Kidney (tissue), 14 donors: ENCODE measurements around the gene MGAT4D. TPM values are rescaled to one million over a fixed set of nuclear protein-coding genes. Genes with fewer than 3 reads are reported as not detected.

ENCODE experiments used
- DNase-seq, 5 donors: peaks; one replicate each; pipeline ENCODE4 v3.0.0-alpha.2; 2013 to 2020
- FAIRE-seq: peaks from 2 replicates; lab custom pipeline; 2012; peaks lifted over from hg19 to GRCh38; lab: Jason Lieb, UNC
- H3K27ac ChIP-seq, 2 donors: one replicate each; pipeline ENCODE4 v1.7.0; 2013; ENCODE audit warnings: low read depth in 2 of 2, low read length in 2 of 2, inconsistent platforms in 1 of 2
- H3K27me3 ChIP-seq: one replicate; pipeline ENCODE4 v1.7.1; 2013; ENCODE audit warnings: low read length, inconsistent platforms; ENCODE audit not compliant: control insufficient read depth, insufficient read depth
- H3K36me3 ChIP-seq, 3 donors: one replicate each; pipeline versions ENCODE4 v1.7.0 to v1.7.1; 2013; ENCODE audit warnings: low read length in 3 of 3, control low read depth in 1 of 3, inconsistent platforms in 1 of 3; ENCODE audit not compliant: insufficient read depth in 3 of 3, control insufficient read depth in 2 of 3
- H3K4me1 ChIP-seq, 3 donors: one replicate each; pipeline versions ENCODE4 v1.7.0 to v1.7.1; 2013; ENCODE audit warnings: low read length in 3 of 3, inconsistent platforms in 1 of 3, low read depth in 1 of 3; ENCODE audit not compliant: control insufficient read depth in 2 of 3, insufficient read depth in 2 of 3
- H3K4me3 ChIP-seq, 3 donors: one replicate each; pipeline versions ENCODE4 v1.7.0 to v1.8.1; 2013; ENCODE audit warnings: low read length in 3 of 3, control low read depth in 1 of 3, inconsistent platforms in 1 of 3
- H3K9ac ChIP-seq, 3 donors: one replicate each; pipeline versions ENCODE4 v1.7.0 to v1.7.1; 2013; ENCODE audit warnings: low read length in 3 of 3, control low read depth in 1 of 3, inconsistent platforms in 1 of 3
- H3K9me3 ChIP-seq, 3 donors: one replicate each; pipeline versions ENCODE4 v1.7.0 to v1.7.1; 2013; ENCODE audit warnings: low read length in 3 of 3, control low read depth in 1 of 3, inconsistent platforms in 1 of 3; ENCODE audit not compliant: control insufficient read depth in 2 of 3, insufficient read depth in 1 of 3
- intact Hi-C: fragments of 100-400 bp; cut with DNase I; formaldehyde crosslinking; loops from one replicate; pipeline ENCODE4 v1.11.1; 2022
- polyA plus RNA-seq: library from polyadenylated mRNA; stranded (reverse); fragments of 350-450 nt; fragmentation: Illumina TruSeq; extraction: RNeasy Lipid Tissue Mini Kit (QIAGEN cat#74804); gene quantifications from one replicate; pipeline ENCODE4 v1.2.3, GENCODE V29; 2014; ENCODE audit warnings: low read depth, low replicate concordance; ENCODE audit not compliant: insufficient read depth
- total RNA-seq: library from RNA; stranded (reverse); fragmentation: NEBNext Ultra II Directional; extraction: Animal tissue kit (Norgen Biotek cat#: 25700); gene quantifications from one replicate; pipeline ENCODE4 v1.2.1, GENCODE V29; 2021
- TF ChIP-seq, protein P1 (sequence below): IDR thresholded peaks from 3 replicates; pipeline ENCODE4 v1.5.1; 2012; ENCODE audit warnings: mild to moderate bottlenecking, moderate library complexity, borderline replicate concordance; ENCODE audit not compliant: insufficient read depth; ENCODE audit errors: extremely low read depth
- donor health status: control.
- donor health status: control.
- donor health status: control.
- donor health status: control.
- donor health status: control.
- donor health status: DM: yes; HTN: yes; CAD: no.
- donor health status: Normal renal cell carcinoma (clear cell type).

The MGAT4D gene
- total and polyA plus RNA-seq, 2 donors from 2014 or later, result not detected

DNA sequence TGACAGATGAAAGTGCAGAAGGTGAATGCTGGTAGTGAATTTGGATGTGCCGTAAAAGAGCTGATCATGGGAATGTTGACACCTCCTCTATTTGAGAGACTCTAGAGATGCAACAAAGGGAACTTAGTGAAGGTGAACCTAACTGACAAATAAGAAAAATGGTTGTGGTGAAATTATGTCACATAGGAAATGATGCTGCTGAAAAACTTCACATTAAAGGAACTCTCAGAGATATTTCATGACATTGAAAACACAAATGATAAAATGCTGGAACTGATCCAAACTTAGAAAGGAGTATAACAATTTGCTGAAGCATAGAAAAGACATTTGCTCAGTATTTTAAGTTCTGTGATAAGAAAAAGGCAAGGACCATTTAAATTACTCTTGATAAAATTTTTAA, 31.9 kb downstream of the MGAT4D start:
- TF ChIP-seq, protein P1, sequence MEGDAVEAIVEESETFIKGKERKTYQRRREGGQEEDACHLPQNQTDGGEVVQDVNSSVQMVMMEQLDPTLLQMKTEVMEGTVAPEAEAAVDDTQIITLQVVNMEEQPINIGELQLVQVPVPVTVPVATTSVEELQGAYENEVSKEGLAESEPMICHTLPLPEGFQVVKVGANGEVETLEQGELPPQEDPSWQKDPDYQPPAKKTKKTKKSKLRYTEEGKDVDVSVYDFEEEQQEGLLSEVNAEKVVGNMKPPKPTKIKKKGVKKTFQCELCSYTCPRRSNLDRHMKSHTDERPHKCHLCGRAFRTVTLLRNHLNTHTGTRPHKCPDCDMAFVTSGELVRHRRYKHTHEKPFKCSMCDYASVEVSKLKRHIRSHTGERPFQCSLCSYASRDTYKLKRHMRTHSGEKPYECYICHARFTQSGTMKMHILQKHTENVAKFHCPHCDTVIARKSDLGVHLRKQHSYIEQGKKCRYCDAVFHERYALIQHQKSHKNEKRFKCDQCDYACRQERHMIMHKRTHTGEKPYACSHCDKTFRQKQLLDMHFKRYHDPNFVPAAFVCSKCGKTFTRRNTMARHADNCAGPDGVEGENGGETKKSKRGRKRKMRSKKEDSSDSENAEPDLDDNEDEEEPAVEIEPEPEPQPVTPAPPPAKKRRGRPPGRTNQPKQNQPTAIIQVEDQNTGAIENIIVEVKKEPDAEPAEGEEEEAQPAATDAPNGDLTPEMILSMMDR, result no peak
- H3K27me3 ChIP-seq, result no peaks in the 10 kb centered on the region
- no peaks in the 10 kb centered on the region for H3K9me3 ChIP-seq
- peak in 1 of 5 donors; percentile 2 for DNase-seq
- FAIRE-seq, result no peak
- H3K4me3 ChIP-seq, result no peak overlapping the region
- H3K9ac ChIP-seq, result no peak overlapping the region
- H3K4me1 ChIP-seq, result no peaks in the 10 kb centered on the region
- no peaks in the 10 kb centered on the region for H3K36me3 ChIP-seq
- H3K27ac ChIP-seq, result no peak overlapping the region
- intact Hi-C loops, result no loop called here

DNA sequence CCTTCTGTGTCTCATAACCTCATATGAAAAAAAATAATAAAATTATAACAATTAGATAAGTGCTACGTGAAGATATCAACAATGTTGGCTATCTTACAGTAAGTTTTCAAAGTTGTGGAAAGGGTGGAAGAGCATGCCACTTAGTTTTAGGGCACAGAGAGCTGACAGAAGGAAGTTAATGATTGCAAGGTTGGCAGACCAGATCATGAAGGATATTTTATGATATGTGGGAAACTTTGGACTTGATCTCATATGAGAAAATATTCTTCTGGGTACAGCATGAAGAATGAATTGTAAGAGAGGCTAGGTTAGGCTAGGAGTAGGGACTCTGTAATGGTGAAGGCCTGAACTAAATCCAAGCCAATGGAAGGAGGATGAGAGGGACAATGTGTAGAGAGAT, 34.5 kb downstream of the MGAT4D start:
- FAIRE-seq, result no peak
- Histone ChIP-seq H3K4me3 (no peak overlapping the region), H3K27me3 (no peaks in the 10 kb centered on the region), H3K4me1 (no peaks in the 10 kb centered on the region), H3K27ac (no peak overlapping the region), H3K9me3 (no peaks in the 10 kb centered on the region), H3K9ac (no peak overlapping the region), H3K36me3 (no peaks in the 10 kb centered on the region)
- intact Hi-C loops, result no loop called here
- no peak for DNase-seq
- TF ChIP-seq, protein P1, result no peak

- no peaks in the 10 kb centered on the region for H3K27me3 ChIP-seq
- H3K9ac ChIP-seq, result no peak overlapping the region
- no peak overlapping the region for H3K4me3 ChIP-seq
- FAIRE-seq (no peak), DNase-seq (no peak)
- H3K36me3 ChIP-seq, result no peaks in the 10 kb centered on the region
- intact Hi-C loops, result no loop called here
- H3K9me3 ChIP-seq, result no peaks in the 10 kb centered on the region
- H3K4me1 ChIP-seq, result no peaks in the 10 kb centered on the region
- no peak overlapping the region for H3K27ac ChIP-seq
- TF ChIP-seq, protein P1, result no peak
Observed at GRCh38 chr4:140463182-140463581, 34.9 kb downstream of the MGAT4D start.

DNA sequence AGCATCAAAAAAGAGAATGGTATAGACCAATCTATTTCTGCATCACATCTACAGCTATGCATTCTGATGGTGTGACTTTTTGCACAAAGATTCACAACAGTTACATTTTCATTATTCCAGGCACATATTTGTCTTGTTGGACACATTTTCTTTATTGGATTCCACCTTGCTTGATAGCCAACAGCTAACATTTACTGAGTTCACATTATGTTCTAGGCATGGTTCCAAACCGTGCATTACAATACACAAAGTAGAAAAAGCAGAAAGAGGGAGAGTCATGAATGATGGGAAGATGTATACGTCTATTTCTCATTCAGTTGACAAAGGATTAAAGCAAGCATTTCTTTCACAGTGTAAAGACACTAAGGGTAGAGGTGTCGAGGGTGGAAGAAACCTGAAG, 47.7 kb downstream of the MGAT4D start:
- H3K36me3 ChIP-seq, result no peaks in the 10 kb centered on the region
- no peaks in the 10 kb centered on the region for H3K4me1 ChIP-seq
- DNase-seq (no peak), FAIRE-seq (no peak)
- H3K27ac ChIP-seq, result no peak overlapping the region
- H3K4me3 ChIP-seq, result no peak overlapping the region
- TF ChIP-seq, protein P1, result no peak
- intact Hi-C loops, result no loop called here
- H3K9ac ChIP-seq, result no peak overlapping the region
- H3K9me3 ChIP-seq, result no peaks in the 10 kb centered on the region
- no peaks in the 10 kb centered on the region for H3K27me3 ChIP-seq
